Measurements from ENCODE around the gene SAMHD1. TPM values are rescaled to one million over a fixed set of nuclear protein-coding genes. Genes with fewer than 3 reads are reported as not detected.
A peak's percentile ranks its signal among the peaks of the same experiment; 100 is the strongest.
"Not testable (repeated sequence)": the region's sequence is repeated elsewhere in the genome, so short reads cannot be mapped to it uniquely, and the experiment has no call there.

Gene SAMHD1
- polyA plus RNA-seq, 10 donors: 21.4 to 45.8 (median 29.8) TPM

GRCh38 chr20:36919715-36920333, 31.7 kb downstream of the SAMHD1 start:
- DNase-seq: peak; percentile 48 to 74 (median 57)

GRCh38 chr20:36917943-36918342, 33.6 kb downstream of the SAMHD1 start:
- no peak for DNase-seq

GRCh38 chr20:36917240-36917639, 34.3 kb downstream of the SAMHD1 start:
- DNase-seq: no peak

GRCh38 chr20:36916199-36916598, 35.3 kb downstream of the SAMHD1 start:
- DNase-seq: no peak

- DNase-seq: no peak
Measured at GRCh38 chr20:36908603-36909002, 42.9 kb downstream of the SAMHD1 start.

- not testable (repeated sequence) for DNase-seq
Measured at GRCh38 chr20:36906086-36906485, 45.4 kb downstream of the SAMHD1 start.

- DNase-seq: not testable (repeated sequence)
Measured at GRCh38 chr20:36905566-36905965, 45.9 kb downstream of the SAMHD1 start.

GRCh38 chr20:36904690-36905089, 46.8 kb downstream of the SAMHD1 start:
- no peak for DNase-seq

- DNase-seq: no peak
Measured at GRCh38 chr20:36895036-36895435, 56.5 kb downstream of the SAMHD1 start.

- DNase-seq: no peak
Measured at GRCh38 chr20:36893801-36894200, 57.7 kb downstream of the SAMHD1 start.

- no peak for DNase-seq
Measured at GRCh38 chr20:36891211-36891610, 60.3 kb downstream of the SAMHD1 start.

- DNase-seq: no peak
Measured at GRCh38 chr20:36890586-36890985, 60.9 kb downstream of the SAMHD1 start.

- DNase-seq: no peak
Measured at GRCh38 chr20:36888880-36889516, 62.5 kb downstream of the SAMHD1 start.

- DNase-seq: no peak
Measured at GRCh38 chr20:36887752-36888090, 63.8 kb downstream of the SAMHD1 start.

- DNase-seq: peak; percentile 64 to 91 (median 79)
Measured at GRCh38 chr20:36886859-36887751, 64.4 kb downstream of the SAMHD1 start.

GRCh38 chr20:36885356-36885755, 66.2 kb downstream of the SAMHD1 start:
- no peak for DNase-seq

- DNase-seq: no peak
Measured at GRCh38 chr20:36883977-36884535, 67.5 kb downstream of the SAMHD1 start.

GRCh38 chr20:36881888-36882287, 69.6 kb downstream of the SAMHD1 start:
- no peak for DNase-seq

- DNase-seq: no peak
Measured at GRCh38 chr20:36881331-36881730, 70.2 kb downstream of the SAMHD1 start.

- DNase-seq: no peak
Measured at GRCh38 chr20:36880741-36881250, 70.7 kb downstream of the SAMHD1 start.

GRCh38 chr20:36878941-36879340, 72.6 kb downstream of the SAMHD1 start:
- no peak for DNase-seq

GRCh38 chr20:36876473-36876833, 75.1 kb downstream of the SAMHD1 start:
- no peak for DNase-seq

Measured in muscle of back (tissue), 11 donors.